ENCODE data around the gene AKR1C4. TPM values are rescaled to one million over a fixed set of nuclear protein-coding genes. Genes with fewer than 3 reads are reported as not detected.

Gene AKR1C4
- total RNA-seq, 1 experiment from 2014 or later, result not detected

- Histone ChIP-seq H3T11ph (ENCODE audit: low read length) (no peak overlapping the region), H3K23ac (ENCODE audit: insufficient read length, low read depth, low read length) (no peak overlapping the region), H3K4me2 (ENCODE audit: insufficient read depth, insufficient read length, low read length) (no peak overlapping the region), H2AFZ (ENCODE audit: low read length) (no peak overlapping the region), H4K91ac (ENCODE audit: insufficient read length, low read depth, low read length) (no peak overlapping the region), H3K18ac (ENCODE audit: insufficient read length, low read depth, low read length) (no peak overlapping the region), H2BK120ac (ENCODE audit: low read depth, low read length, poor library complexity, severe bottlenecking) (no peak overlapping the region), H2BK15ac (ENCODE audit: low read depth, low read length) (no peak overlapping the region), H3K9me3 (ENCODE audit: control insufficient read depth, low read depth, low read length) (peaks cover 6% of the 10 kb centered on the region), H4K8ac (replicated peaks; ENCODE audit: insufficient read length, low read depth, low read length) (no peak overlapping the region), H2BK12ac (ENCODE audit: insufficient read length, low read depth, low read length) (no peak overlapping the region), H3K27me3 (ENCODE audit: insufficient read depth, low read length) (no peaks in the 10 kb centered on the region), H4K5ac (ENCODE audit: insufficient read length, low read depth, low read length) (no peak overlapping the region), H3K79me2 (ENCODE audit: insufficient read depth, low read length) (no peaks in the 10 kb centered on the region), H3K14ac (ENCODE audit: insufficient read depth, low read length) (no peak overlapping the region), H3K4ac (ENCODE audit: low read depth, low read length) (no peak overlapping the region), H3K9ac (ENCODE audit: extremely low read depth, insufficient read length, low read length) (no peak overlapping the region), H4K20me1 (ENCODE audit: control insufficient read depth, insufficient read depth, insufficient read length) (no peaks in the 10 kb centered on the region), H3K4me1 (ENCODE audit: insufficient read depth, low read length) (no peaks in the 10 kb centered on the region), H3K79me1 (ENCODE audit: insufficient read depth, low read depth, low read length, poor library complexity, severe bottlenecking) (no peaks in the 10 kb centered on the region), H3K27ac (ENCODE audit: insufficient read length, low read depth, low read length) (no peak overlapping the region), H3K56ac (ENCODE audit: insufficient read length, low read depth, low read length) (no peak overlapping the region), H2AK5ac (ENCODE audit: insufficient read length, low read length) (no peak overlapping the region), H3K23me2 (ENCODE audit: insufficient read length, low read depth, low read length, poor library complexity, severe bottlenecking) (no peaks in the 10 kb centered on the region), H2BK5ac (ENCODE audit: insufficient read length, low read length) (no peak overlapping the region), H2BK20ac (ENCODE audit: low read depth, low read length, poor library complexity, severe bottlenecking) (no peak overlapping the region)
- Mint-ChIP-seq H3K27ac (no peak overlapping the region), H3K36me3 (ENCODE audit: insufficient read depth in 1 of 3, low read depth in 3 of 3) (peaks cover 0 to 19% (median 0%) of the 10 kb centered on the region in 3 experiments; a peak in 5 of 7 replicates), H3K9me3 (peaks cover 59 to 73% of the 10 kb centered on the region in 2 experiments), H3K4me3 (no peak overlapping the region), H3K27me3 (ENCODE audit: low read depth) (no peaks in the 10 kb centered on the region; the same call in 1 of the 2 replicates), H3K4me1 (no peaks in the 10 kb centered on the region)
- TF ChIP-seq CTCF (conservative IDR thresholded peaks at IDR 0.05), result no peak
- DNase-seq, result no peak
- WGBS (ENCODE audit: extremely low coverage, insufficient read length, low lambda C conversion rate), result no CpG with 5 or more reads among the region's 1 CpG
Measured at GRCh38 chr10:5148678-5149032, 48.0 kb upstream of the AKR1C4 start.

Measured in H9 (cell line).